SK-N-SH treated with all-trans-retinoic acid at 6 μM for 48 hours (cell line): ENCODE measurements around the gene PPM1G.

Experiments
- ATAC-seq: fragments of 200-7000 bp; cut with Tn5 transposase; 3 replicates; pipeline ENCODE4 v1.9.1; 2020; ENCODE audit warnings: mild to moderate bottlenecking, moderate library complexity
- BACH2 ChIP-seq: fragments of 250-450 bp; sonication (Bioruptor Pico); IDR thresholded peaks from 2 replicates; pipeline ENCODE4 v1.9.0; 2021; ENCODE audit warnings: mild to moderate bottlenecking, borderline replicate concordance
- CREB5 ChIP-seq: fragments of 250-450 bp; sonication (Bioruptor Pico); IDR thresholded peaks from 2 replicates; pipeline ENCODE4 v1.5.1; 2020; ENCODE audit warnings: low read depth, mild to moderate bottlenecking, moderate library complexity
- CSRNP3 ChIP-seq: fragments of 250-450 bp; sonication (Bioruptor Pico); IDR thresholded peaks from 2 replicates; pipeline ENCODE4 v1.5.1; 2021; ENCODE audit warnings: mild to moderate bottlenecking, moderate library complexity
- ESRRG ChIP-seq: fragments of 250-450 bp; sonication (Bioruptor Pico); IDR thresholded peaks from 2 replicates; pipeline ENCODE4 v1.6.1; 2021; ENCODE audit warnings: mild to moderate bottlenecking
- GLIS3 ChIP-seq: fragments of 250-450 bp; sonication (Bioruptor Pico); IDR thresholded peaks from 2 replicates; pipeline ENCODE4 v1.5.0; 2020; ENCODE audit warnings: mild to moderate bottlenecking, moderate library complexity
- ISL1 ChIP-seq: fragments of 250-450 bp; sonication (Bioruptor Pico); IDR thresholded peaks from 2 replicates; pipeline ENCODE4 v2.1.2; 2022; ENCODE audit warnings: mild to moderate bottlenecking, moderate library complexity
- PATZ1 ChIP-seq: fragments of 250-450 bp; sonication (Bioruptor Pico); IDR thresholded peaks from 2 replicates; pipeline ENCODE4 v1.8.0; 2020; ENCODE audit warnings: mild to moderate bottlenecking, moderate library complexity, borderline replicate concordance
- PPARA ChIP-seq: fragments of 250-450 bp; sonication (Bioruptor Pico); IDR thresholded peaks from 2 replicates; pipeline ENCODE4 v1.5.0; 2020; ENCODE audit warnings: mild to moderate bottlenecking, borderline replicate concordance
- SNAI2 ChIP-seq: fragments of 250-450 bp; sonication (Bioruptor Pico); IDR thresholded peaks from 2 replicates; pipeline ENCODE4 v1.5.0; 2020; ENCODE audit warnings: mild to moderate bottlenecking, moderate library complexity
- TCF4 ChIP-seq: fragments of 250-450 bp; sonication (Bioruptor Pico); IDR thresholded peaks from 2 replicates; pipeline ENCODE4 v1.8.0; 2021; ENCODE audit warnings: mild to moderate bottlenecking, moderate library complexity, borderline replicate concordance
- TOX ChIP-seq: fragments of 250-450 bp; sonication (Bioruptor Pico); IDR thresholded peaks from 2 replicates; pipeline ENCODE4 v1.8.0; 2021; ENCODE audit warnings: mild to moderate bottlenecking, moderate library complexity, borderline replicate concordance
- TSHZ2 ChIP-seq: fragments of 250-450 bp; sonication (Bioruptor Pico); IDR thresholded peaks from 2 replicates; pipeline ENCODE4 v1.5.0; 2020; ENCODE audit warnings: mild to moderate bottlenecking, moderate library complexity
- ZC3H10 ChIP-seq: fragments of 250-450 bp; sonication (Bioruptor Pico); IDR thresholded peaks from 2 replicates; pipeline ENCODE4 v1.5.1; 2021; ENCODE audit warnings: mild to moderate bottlenecking, moderate library complexity
- ZFP3 ChIP-seq: fragments of 250-450 bp; sonication (Bioruptor Pico); IDR thresholded peaks from 2 replicates; pipeline ENCODE4 v1.5.0; 2020; ENCODE audit warnings: mild to moderate bottlenecking, moderate library complexity
- ZFP30 ChIP-seq: fragments of 450-650 bp; formaldehyde crosslinking; IDR thresholded peaks from 2 replicates; pipeline ENCODE4 v1.5.0; 2022; ENCODE audit warnings: mild to moderate bottlenecking, moderate library complexity
- ZNF565 ChIP-seq: fragments of 450-650 bp; formaldehyde crosslinking; conservative IDR thresholded peaks from 2 replicates; pipeline ENCODE4 v1.5.0; 2020; ENCODE audit warnings: low read depth, mild to moderate bottlenecking, moderate library complexity
- ZNF70 ChIP-seq: fragments of 450-650 bp; formaldehyde crosslinking; IDR thresholded peaks from 2 replicates; pipeline ENCODE4 v1.5.0; 2020; ENCODE audit warnings: mild to moderate bottlenecking, moderate library complexity
- ZNF8 ChIP-seq: fragments of 450-650 bp; formaldehyde crosslinking; IDR thresholded peaks from 2 replicates; pipeline ENCODE4 v1.5.0; 2020; ENCODE audit warnings: mild to moderate bottlenecking, moderate library complexity
- TF ChIP-seq, protein P1 (sequence below): fragments of 250-450 bp; sonication (Bioruptor Pico); IDR thresholded peaks from 2 replicates; pipeline ENCODE4 v1.8.0; 2021; ENCODE audit warnings: low read depth, mild to moderate bottlenecking, moderate library complexity, borderline replicate concordance

PPM1G gene

GRCh38 chr2:27407798-27408491 lies 1.4 kb downstream of the PPM1G start (continued):
- TF ChIP-seq PATZ1 (CRISPR knock-in tag): no peak

DNA sequence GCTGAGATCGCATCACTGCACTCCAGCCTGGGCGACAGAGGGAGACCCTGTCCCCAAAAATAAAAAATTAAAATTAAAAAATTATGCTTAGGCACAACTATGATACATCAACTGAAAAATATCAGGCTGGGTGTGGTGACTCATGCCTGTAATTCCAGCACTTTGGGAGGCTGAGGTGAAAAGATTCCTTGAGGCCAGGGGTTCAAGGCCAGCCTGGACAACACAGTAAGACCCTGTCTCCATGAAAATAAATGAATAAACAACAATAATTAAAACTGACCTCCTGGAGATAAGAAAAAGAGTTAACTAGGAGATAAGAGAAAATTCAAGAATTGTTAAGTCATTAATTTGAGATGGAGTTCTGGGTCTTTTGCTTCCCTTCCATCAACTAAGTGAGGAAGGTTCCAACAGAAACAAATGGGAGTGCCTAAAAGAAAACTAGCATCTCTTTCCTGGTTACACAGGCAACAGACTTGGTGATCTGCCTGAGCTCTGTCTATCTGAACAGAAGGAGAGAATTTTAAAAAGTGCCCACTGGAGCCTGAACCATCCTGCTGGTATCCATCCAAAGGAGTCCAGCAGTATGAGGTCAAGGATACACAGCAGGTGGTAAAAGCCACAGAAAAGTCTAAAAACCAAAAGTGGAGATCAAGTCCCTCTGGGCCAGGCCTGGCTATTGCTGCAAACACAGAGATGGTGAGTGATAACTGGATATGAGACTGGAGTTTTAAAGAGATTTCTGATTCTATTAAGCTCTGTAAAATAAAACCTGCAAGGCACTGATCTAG lies 8.8 kb downstream of the PPM1G start:
- ATAC-seq: no peak
- TF ChIP-seq BACH2 (CRISPR knock-in tag): no peak
- no peak for TF ChIP-seq ZNF70 (CRISPR knock-in tag)
- no peak for TF ChIP-seq TOX
- no peak for TF ChIP-seq ISL1 (CRISPR knock-in tag)
- no peak for TF ChIP-seq ZNF565 (CRISPR knock-in tag)
- no peak for TF ChIP-seq TCF4
- TF ChIP-seq ZNF8 (CRISPR knock-in tag): no peak
- no peak for TF ChIP-seq ZFP30
- TF ChIP-seq, protein P1, sequence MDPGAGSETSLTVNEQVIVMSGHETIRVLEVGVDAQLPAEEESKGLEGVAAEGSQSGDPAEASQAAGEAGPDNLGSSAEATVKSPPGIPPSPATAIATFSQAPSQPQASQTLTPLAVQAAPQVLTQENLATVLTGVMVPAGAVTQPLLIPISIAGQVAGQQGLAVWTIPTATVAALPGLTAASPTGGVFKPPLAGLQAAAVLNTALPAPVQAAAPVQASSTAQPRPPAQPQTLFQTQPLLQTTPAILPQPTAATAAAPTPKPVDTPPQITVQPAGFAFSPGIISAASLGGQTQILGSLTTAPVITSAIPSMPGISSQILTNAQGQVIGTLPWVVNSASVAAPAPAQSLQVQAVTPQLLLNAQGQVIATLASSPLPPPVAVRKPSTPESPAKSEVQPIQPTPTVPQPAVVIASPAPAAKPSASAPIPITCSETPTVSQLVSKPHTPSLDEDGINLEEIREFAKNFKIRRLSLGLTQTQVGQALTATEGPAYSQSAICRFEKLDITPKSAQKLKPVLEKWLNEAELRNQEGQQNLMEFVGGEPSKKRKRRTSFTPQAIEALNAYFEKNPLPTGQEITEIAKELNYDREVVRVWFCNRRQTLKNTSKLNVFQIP (CRISPR knock-in tag): no peak
- TF ChIP-seq CSRNP3 (CRISPR knock-in tag): no peak
- no peak for TF ChIP-seq SNAI2
- TF ChIP-seq ESRRG (CRISPR knock-in tag): no peak
- no peak for TF ChIP-seq ZC3H10
- TF ChIP-seq CREB5 (CRISPR knock-in tag): no peak
- TF ChIP-seq GLIS3 (CRISPR knock-in tag): no peak
- TF ChIP-seq, all 23 proteins: peak for 0

- ATAC-seq: no peak
- no peak for TF ChIP-seq PPARA (CRISPR knock-in tag)
Observed at GRCh38 chr2:27398962-27399361, 10.4 kb downstream of the PPM1G start.

DNA sequence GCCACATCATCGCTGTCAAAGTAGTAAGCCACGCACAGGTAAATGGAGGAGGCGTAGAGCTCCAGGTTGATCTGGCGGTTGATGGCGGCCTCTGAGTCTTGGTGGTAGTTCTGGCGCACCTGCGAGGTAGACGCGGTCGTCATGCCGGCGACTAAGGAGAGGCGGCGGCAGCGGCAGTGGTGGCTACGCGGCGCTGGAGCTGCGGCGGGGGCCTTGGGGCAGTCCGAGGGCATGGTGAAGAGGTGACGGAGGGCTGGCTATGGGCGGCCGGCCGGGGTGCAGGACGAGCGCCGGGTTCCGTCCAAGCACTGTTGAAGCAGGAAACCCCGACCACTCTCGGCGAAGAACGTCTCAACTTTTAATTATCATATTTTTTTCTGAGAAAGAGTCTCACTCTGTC lies 16.2 kb downstream of the PPM1G start:
- ATAC-seq: no peak
- TF ChIP-seq PATZ1 (CRISPR knock-in tag): no peak
- no peak for TF ChIP-seq CSRNP3 (CRISPR knock-in tag)
- no peak for TF ChIP-seq ISL1 (CRISPR knock-in tag)
- no peak for TF ChIP-seq PPARA (CRISPR knock-in tag)
- TF ChIP-seq, protein P1 (CRISPR knock-in tag): no peak
- no peak for TF ChIP-seq ZNF565 (CRISPR knock-in tag)
- TF ChIP-seq ZNF70 (CRISPR knock-in tag): no peak
- no peak for TF ChIP-seq TSHZ2 (CRISPR knock-in tag)
- TF ChIP-seq ESRRG (CRISPR knock-in tag): no peak
- TF ChIP-seq ZFP3 (CRISPR knock-in tag): no peak
- TF ChIP-seq TCF4: no peak
- TF ChIP-seq TOX: no peak
